Activated CD8-positive, alpha-beta T cell treated with anti-CD3 and anti-CD28 coated beads for 36 hours (primary cell): ENCODE results near the gene FAM78A. TPM values are rescaled to one million over a fixed set of nuclear protein-coding genes. Genes with fewer than 3 reads are reported as not detected.

Experiments
- ATAC-seq: fragments of 200-7000 bp; cut with Tn5 transposase; one replicate; pipeline ENCODE4 v1.10.0; 2021; ENCODE audit warnings: mild to moderate bottlenecking, moderate library complexity
- CTCF ChIA-PET: fragments of 350-600 bp; sonication (Branson Sonifier 250); formaldehyde crosslinking; loops from one replicate; lab custom pipeline; 2021; ENCODE audit warnings: antibody characterized with exemption; lab: Charles Lee
- POLR2A ChIA-PET: fragments of 350-600 bp; sonication (Branson Sonifier 250); formaldehyde crosslinking; loops from one replicate; lab custom pipeline; 2021; ENCODE audit warnings: antibody characterized with exemption; lab: Charles Lee
- DNase-seq: peaks from one replicate; pipeline ENCODE4 v3.0.0-alpha.2; 2020
- H3K27ac Mint-ChIP-seq: one replicate; pipeline ENCODE4 v1.8.0; 2021; ENCODE audit warnings: mild to moderate bottlenecking, mixed read lengths
- H3K27me3 Mint-ChIP-seq: one replicate; pipeline ENCODE4 v1.8.0; 2021; ENCODE audit warnings: mixed read lengths
- H3K36me3 Mint-ChIP-seq: one replicate; pipeline ENCODE4 v1.8.0; 2021; ENCODE audit warnings: low read depth, mixed read lengths
- H3K4me1 Mint-ChIP-seq: one replicate; pipeline ENCODE4 v1.8.0; 2021; ENCODE audit warnings: low read depth, mixed read lengths
- H3K4me3 Mint-ChIP-seq: one replicate; pipeline ENCODE4 v1.8.0; 2021; ENCODE audit warnings: mild to moderate bottlenecking, moderate library complexity, mixed read lengths
- H3K9me3 Mint-ChIP-seq: one replicate; pipeline ENCODE4 v1.8.0; 2021; ENCODE audit warnings: mixed read lengths
- CTCF ChIP-seq: fragments of 200-600 bp; IDR thresholded peaks from one replicate; pipeline ENCODE4 v1.8.0; 2022; ENCODE audit warnings: antibody characterized with exemption, mild to moderate bottlenecking
- intact Hi-C: fragments of 100-400 bp; cut with micrococcal nuclease; formaldehyde crosslinking; loops from one replicate; pipeline ENCODE4 v1.10.0; 2022
- total RNA-seq, 2 experiments: library from RNA; stranded (reverse); gene quantifications; one replicate each; pipeline ENCODE4 v1.2.3, GENCODE V29; 2021

The FAM78A gene
- total RNA-seq, 2 experiments from 2014 or later: 36.2 to 39.8 TPM

- ATAC-seq: no peak
- no peak for TF ChIP-seq CTCF
- peak; percentile 47 for DNase-seq
- Mint-ChIP-seq H3K4me3 (peak overlapping the region; percentile 79), H3K4me1 (peaks cover 21% of the 10 kb centered on the region), H3K36me3 (peaks cover 27% of the 10 kb centered on the region), H3K27me3 (peaks cover 9% of the 10 kb centered on the region), H3K9me3 (no peaks in the 10 kb centered on the region), H3K27ac (peak overlapping the region; percentile 85)
- ChIA-PET POLR2A (interaction anchor here (0.8 to 1.4 kb wide), 3 partner anchors 9 to 53 kb away, joined by 3 read pairs; no protein-coding TSS in a partner anchor), CTCF (interaction anchor here (0.7 to 1.6 kb wide), 2 partner anchors 9 to 71 kb away, joined by 3 to 5 read pairs; no protein-coding TSS in a partner anchor)
- intact Hi-C loops: no loop called here
These were observed 2.4 kb upstream of the FAM78A start for GRCh38 chr9:131278702-131279111.

GRCh38 chr9:131277910-131278701 lies 1.8 kb upstream of the FAM78A start:
- TF ChIP-seq CTCF: no peak
- H3K4me1 Mint-ChIP-seq: peaks cover 21% of the 10 kb centered on the region
- peak overlapping the region; percentile 79 for H3K4me3 Mint-ChIP-seq
- intact Hi-C loops: no loop called here
- peaks cover 33% of the 10 kb centered on the region for H3K36me3 Mint-ChIP-seq
- ATAC-seq (peak; percentile 52), DNase-seq (peak; percentile 85)
- H3K9me3 Mint-ChIP-seq: no peaks in the 10 kb centered on the region
- CTCF ChIA-PET: interaction anchor here (0.7 to 1.6 kb wide), 2 partner anchors 8 to 72 kb away, joined by 3 to 5 read pairs; no protein-coding TSS in a partner anchor
- H3K27ac Mint-ChIP-seq: peak overlapping the region; percentile 85
- H3K27me3 Mint-ChIP-seq: peaks cover 9% of the 10 kb centered on the region
- POLR2A ChIA-PET: interaction anchor here (0.8 to 1.4 kb wide), 2 partner anchors 23 to 52 kb away, joined by 3 read pairs; no protein-coding TSS in a partner anchor

GRCh38 chr9:131277287-131277909 lies 1.1 kb upstream of the FAM78A start:
- H3K4me1 Mint-ChIP-seq: peaks cover 22% of the 10 kb centered on the region
- peaks cover 9% of the 10 kb centered on the region for H3K27me3 Mint-ChIP-seq
- H3K36me3 Mint-ChIP-seq: peaks cover 37% of the 10 kb centered on the region
- ChIA-PET POLR2A (interaction anchor here (1.7 to 14.2 kb wide), 3 partner anchors 11 to 40 kb away, joined by 5 to 310 read pairs (median 22); no protein-coding TSS in a partner anchor), CTCF (interaction anchor here (1.5 to 2.4 kb wide), 2 partner anchors 21 to 59 kb away, joined by 5 to 8 read pairs; no protein-coding TSS in a partner anchor)
- peak overlapping the region; percentile 79 for H3K4me3 Mint-ChIP-seq
- H3K9me3 Mint-ChIP-seq: no peaks in the 10 kb centered on the region
- ATAC-seq (peak; percentile 5), DNase-seq (peak; percentile 50)
- H3K27ac Mint-ChIP-seq: no peak overlapping the region
- no peak for TF ChIP-seq CTCF
- intact Hi-C loops: no loop called here

GRCh38 chr9:131276891-131277286 lies 579 bp upstream of the FAM78A start:
- H3K4me3 Mint-ChIP-seq: peak overlapping the region; percentile 56
- CTCF ChIA-PET: interaction anchor here (1.5 to 2.4 kb wide), 2 partner anchors 21 to 59 kb away, joined by 5 to 8 read pairs; no protein-coding TSS in a partner anchor
- H3K9me3 Mint-ChIP-seq: no peaks in the 10 kb centered on the region
- intact Hi-C loops: no loop called here
- no peak overlapping the region for H3K27ac Mint-ChIP-seq
- peaks cover 21% of the 10 kb centered on the region for H3K4me1 Mint-ChIP-seq
- H3K27me3 Mint-ChIP-seq: peaks cover 4% of the 10 kb centered on the region
- DNase-seq (peak; percentile 54), ATAC-seq (peak; percentile 15)
- POLR2A ChIA-PET: interaction anchor here (1.7 to 14.2 kb wide), 3 partner anchors 10 to 39 kb away, joined by 5 to 310 read pairs (median 22); no protein-coding TSS in a partner anchor
- no peak for TF ChIP-seq CTCF
- peaks cover 42% of the 10 kb centered on the region for H3K36me3 Mint-ChIP-seq
